Osteoblast (primary cell): ENCODE measurements around the gene ZNF670. TPM values are rescaled to one million over a fixed set of nuclear protein-coding genes. Genes with fewer than 3 reads are reported as not detected.
A peak's percentile ranks its signal among the peaks of the same experiment; 100 is the strongest.

Experiments used
- DNase-seq: peaks from one replicate; pipeline ENCODE4 v3.0.0; 2011; ENCODE audit warnings: low spot score, mixed read lengths; ENCODE audit not compliant: insufficient read length; ENCODE audit errors: missing footprints
- H2AFZ ChIP-seq: 2 replicates; pipeline ENCODE4 v1.6.0; 2011; ENCODE audit warnings: mild to moderate bottlenecking, low read length
- H3K27ac ChIP-seq: 2 replicates; pipeline ENCODE4 v1.5.1; 2011; ENCODE audit warnings: mild to moderate bottlenecking, low read depth, low read length, moderate library complexity
- H3K27me3 ChIP-seq: 2 replicates; pipeline ENCODE4 v1.6.0; 2012; ENCODE audit warnings: mild to moderate bottlenecking, control low read depth, inconsistent platforms, low read length, moderate library complexity; ENCODE audit not compliant: insufficient read depth
- H3K36me3 ChIP-seq: 2 replicates; pipeline ENCODE4 v1.5.1; 2011; ENCODE audit warnings: mild to moderate bottlenecking, low read length, control low read depth, moderate library complexity; ENCODE audit not compliant: insufficient read depth
- H3K4me1 ChIP-seq: 2 replicates; pipeline ENCODE4 v1.5.1; 2011; ENCODE audit warnings: mild to moderate bottlenecking, low read length, control low read depth, moderate library complexity; ENCODE audit not compliant: insufficient read depth
- H3K4me2 ChIP-seq: 2 replicates; pipeline ENCODE4 v1.6.0; 2011; ENCODE audit warnings: mild to moderate bottlenecking, low read length; ENCODE audit not compliant: insufficient read depth
- H3K4me3 ChIP-seq: fragments of 200-600 bp; sonication (generic); 3 replicates; pipeline ENCODE4 v1.5.1; 2012; ENCODE audit warnings: mild to moderate bottlenecking, low read length, inconsistent platforms; ENCODE audit not compliant: insufficient read depth
- H3K79me2 ChIP-seq: 2 replicates; pipeline ENCODE4 v1.6.0; 2012; ENCODE audit warnings: mild to moderate bottlenecking, low read length, control low read depth, inconsistent platforms; ENCODE audit not compliant: insufficient read depth
- H3K9me3 ChIP-seq: 2 replicates; pipeline ENCODE4 v1.5.1; 2011; ENCODE audit warnings: low read depth, low read length, control low read depth
- H4K20me1 ChIP-seq: 2 replicates; pipeline ENCODE4 v1.6.0; 2012; ENCODE audit warnings: mild to moderate bottlenecking, low read length, control low read depth; ENCODE audit not compliant: insufficient read depth
- CTCF ChIP-seq: IDR thresholded peaks from 2 replicates; pipeline ENCODE4 v1.5.1; 2011; ENCODE audit warnings: mild to moderate bottlenecking, low read depth, low read length, moderate library complexity; ENCODE audit errors: extremely low read depth
- total RNA-seq: library from RNA; depleted of rRNA; stranded (reverse); fragments of >200 nt; gene quantifications from 2 replicates; pipeline ENCODE4 v1.2.3, GENCODE V29; 2012

ZNF670 gene
- total RNA-seq, 1 donor: 2.9 TPM

- Histone ChIP-seq H3K9me3 (no peaks in the 10 kb centered on the region), H2AFZ (no peak overlapping the region), H3K4me1 (no peaks in the 10 kb centered on the region), H4K20me1 (no peaks in the 10 kb centered on the region), H3K36me3 (no peaks in the 10 kb centered on the region), H3K4me2 (no peak overlapping the region), H3K27me3 (no peaks in the 10 kb centered on the region), H3K27ac (no peak overlapping the region), H3K4me3 (no peak overlapping the region), H3K79me2 (no peaks in the 10 kb centered on the region)
- no peak for TF ChIP-seq CTCF
- DNase-seq: peak; percentile 74
Measured at GRCh38 chr1:247119600-247120407, 41.2 kb upstream of the ZNF670 start.

- peak; percentile 28 for TF ChIP-seq CTCF
- H3K36me3 ChIP-seq: no peaks in the 10 kb centered on the region
- no peaks in the 10 kb centered on the region for H4K20me1 ChIP-seq
- no peaks in the 10 kb centered on the region for H3K4me1 ChIP-seq
- no peak overlapping the region for H3K27ac ChIP-seq
- peak; percentile 89 for DNase-seq
- no peak overlapping the region for H3K4me3 ChIP-seq
- H2AFZ ChIP-seq: no peak overlapping the region
- H3K27me3 ChIP-seq: no peaks in the 10 kb centered on the region
- no peak overlapping the region for H3K4me2 ChIP-seq
- no peaks in the 10 kb centered on the region for H3K9me3 ChIP-seq
- no peaks in the 10 kb centered on the region for H3K79me2 ChIP-seq
Measured at GRCh38 chr1:247118946-247119446, 40.4 kb upstream of the ZNF670 start.

- peak; percentile 85 for DNase-seq
- Histone ChIP-seq H3K4me2 (no peak overlapping the region), H3K4me1 (no peaks in the 10 kb centered on the region), H3K79me2 (no peaks in the 10 kb centered on the region), H4K20me1 (no peaks in the 10 kb centered on the region), H3K9me3 (no peaks in the 10 kb centered on the region), H3K4me3 (no peak overlapping the region), H3K27me3 (no peaks in the 10 kb centered on the region), H2AFZ (no peak overlapping the region), H3K27ac (no peak overlapping the region), H3K36me3 (no peaks in the 10 kb centered on the region)
- no peak for TF ChIP-seq CTCF
Measured at GRCh38 chr1:247115545-247115944, 36.9 kb upstream of the ZNF670 start.

- no peak for TF ChIP-seq CTCF
Measured at GRCh38 chr1:247115141-247115510, 36.5 kb upstream of the ZNF670 start.

More at GRCh38 chr1:247115141-247115510, 36.5 kb upstream of the ZNF670 start:
- H4K20me1 ChIP-seq: no peaks in the 10 kb centered on the region
- H3K36me3 ChIP-seq: no peaks in the 10 kb centered on the region
- H3K27ac ChIP-seq: no peak overlapping the region
- no peaks in the 10 kb centered on the region for H3K27me3 ChIP-seq
- peak; percentile 76 for DNase-seq
- H3K4me1 ChIP-seq: no peaks in the 10 kb centered on the region
- H3K79me2 ChIP-seq: no peaks in the 10 kb centered on the region
- H3K9me3 ChIP-seq: no peaks in the 10 kb centered on the region
- H3K4me3 ChIP-seq: no peak overlapping the region
- H3K4me2 ChIP-seq: no peak overlapping the region
- no peak overlapping the region for H2AFZ ChIP-seq
